Fibroblast of villous mesenchyme (primary cell): ENCODE results near the gene TMEM132D. TPM values are rescaled to one million over a fixed set of nuclear protein-coding genes. Genes with fewer than 3 reads are reported as not detected.

ENCODE experiments used
- DNase-seq: peaks from one replicate; pipeline ENCODE4 v3.0.0-alpha.2; 2010; ENCODE audit warnings: low read depth
- H3K4me3 ChIP-seq: 2 replicates; pipeline ENCODE4 v1.5.1; 2011; ENCODE audit warnings: low read depth, mild to moderate bottlenecking, low read length
- total RNA-seq: library from RNA; depleted of rRNA; stranded (reverse); fragments of >200 nt; gene quantifications from 2 replicates; pipeline ENCODE4 v1.2.3, GENCODE V29; 2012
- TF ChIP-seq, protein P1 (sequence below): IDR thresholded peaks from 2 replicates; pipeline ENCODE4 v1.5.1; 2012; ENCODE audit warnings: low read depth, mild to moderate bottlenecking, low read length; ENCODE audit not compliant: insufficient read depth

TMEM132D gene
- total RNA-seq, 1 donor = not detected

- no peak overlapping the region for H3K4me3 ChIP-seq
- TF ChIP-seq, protein P1, sequence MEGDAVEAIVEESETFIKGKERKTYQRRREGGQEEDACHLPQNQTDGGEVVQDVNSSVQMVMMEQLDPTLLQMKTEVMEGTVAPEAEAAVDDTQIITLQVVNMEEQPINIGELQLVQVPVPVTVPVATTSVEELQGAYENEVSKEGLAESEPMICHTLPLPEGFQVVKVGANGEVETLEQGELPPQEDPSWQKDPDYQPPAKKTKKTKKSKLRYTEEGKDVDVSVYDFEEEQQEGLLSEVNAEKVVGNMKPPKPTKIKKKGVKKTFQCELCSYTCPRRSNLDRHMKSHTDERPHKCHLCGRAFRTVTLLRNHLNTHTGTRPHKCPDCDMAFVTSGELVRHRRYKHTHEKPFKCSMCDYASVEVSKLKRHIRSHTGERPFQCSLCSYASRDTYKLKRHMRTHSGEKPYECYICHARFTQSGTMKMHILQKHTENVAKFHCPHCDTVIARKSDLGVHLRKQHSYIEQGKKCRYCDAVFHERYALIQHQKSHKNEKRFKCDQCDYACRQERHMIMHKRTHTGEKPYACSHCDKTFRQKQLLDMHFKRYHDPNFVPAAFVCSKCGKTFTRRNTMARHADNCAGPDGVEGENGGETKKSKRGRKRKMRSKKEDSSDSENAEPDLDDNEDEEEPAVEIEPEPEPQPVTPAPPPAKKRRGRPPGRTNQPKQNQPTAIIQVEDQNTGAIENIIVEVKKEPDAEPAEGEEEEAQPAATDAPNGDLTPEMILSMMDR = no peak
- no peak for DNase-seq
Measured at GRCh38 chr12:129530984-129531383, 372.8 kb downstream of the TMEM132D start.

GRCh38 chr12:129530517-129530916 is 373.3 kb downstream of the TMEM132D start:
- TF ChIP-seq, protein P1 = no peak
- DNase-seq = no peak

GRCh38 chr12:129527506-129527905 is 376.3 kb downstream of the TMEM132D start:
- DNase-seq = no peak
- TF ChIP-seq, protein P1 = no peak

More at GRCh38 chr12:129530517-129530916, 373.3 kb downstream of the TMEM132D start:
- H3K4me3 ChIP-seq = no peak overlapping the region

GRCh38 chr12:129523621-129524020 is 380.2 kb downstream of the TMEM132D start:
- no peak overlapping the region for H3K4me3 ChIP-seq
- no peak for DNase-seq
- TF ChIP-seq, protein P1 = no peak

More at GRCh38 chr12:129527506-129527905, 376.3 kb downstream of the TMEM132D start:
- no peak overlapping the region for H3K4me3 ChIP-seq

DNA sequence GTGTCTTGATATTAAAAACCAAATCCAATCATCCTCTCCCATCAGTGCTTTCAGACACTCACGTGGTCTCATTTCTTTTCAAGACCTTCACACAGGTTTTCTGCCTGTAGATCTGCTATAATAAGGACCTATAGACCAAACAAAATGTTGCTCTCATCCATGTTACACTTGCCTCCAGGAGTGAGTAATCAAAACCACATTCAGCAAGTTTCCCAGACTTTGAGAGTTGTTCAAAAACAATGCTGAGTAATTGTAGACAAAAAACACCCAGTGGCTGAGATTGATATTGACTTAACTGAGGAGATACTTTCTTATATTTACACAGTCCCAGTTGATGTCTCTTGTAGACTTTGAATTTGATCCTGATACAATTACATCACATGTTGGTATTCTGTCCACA is 383.1 kb downstream of the TMEM132D start:
- TF ChIP-seq, protein P1 = no peak
- DNase-seq = no peak

DNA sequence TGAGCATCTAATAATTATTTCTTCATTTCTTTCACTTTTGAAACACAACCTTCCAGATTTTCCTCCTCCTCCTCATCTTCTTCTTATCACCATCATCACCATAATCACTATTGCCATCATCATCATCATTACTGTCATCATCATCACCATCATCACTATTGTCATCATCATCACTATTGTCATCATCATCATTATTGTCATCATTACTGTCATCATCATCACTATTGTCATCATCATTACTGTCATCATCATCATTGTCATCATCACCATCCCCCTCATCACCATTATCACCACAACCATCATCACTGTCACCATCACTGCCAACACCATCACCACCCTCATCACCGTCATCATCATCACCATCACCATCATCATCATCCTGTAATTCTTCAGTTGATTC is 400.0 kb downstream of the TMEM132D start:
- no peak overlapping the region for H3K4me3 ChIP-seq
- DNase-seq = no peak
- TF ChIP-seq, protein P1 = no peak

More for the DNA sequence above, 383.1 kb downstream of the TMEM132D start:
- H3K4me3 ChIP-seq = no peak overlapping the region

DNA sequence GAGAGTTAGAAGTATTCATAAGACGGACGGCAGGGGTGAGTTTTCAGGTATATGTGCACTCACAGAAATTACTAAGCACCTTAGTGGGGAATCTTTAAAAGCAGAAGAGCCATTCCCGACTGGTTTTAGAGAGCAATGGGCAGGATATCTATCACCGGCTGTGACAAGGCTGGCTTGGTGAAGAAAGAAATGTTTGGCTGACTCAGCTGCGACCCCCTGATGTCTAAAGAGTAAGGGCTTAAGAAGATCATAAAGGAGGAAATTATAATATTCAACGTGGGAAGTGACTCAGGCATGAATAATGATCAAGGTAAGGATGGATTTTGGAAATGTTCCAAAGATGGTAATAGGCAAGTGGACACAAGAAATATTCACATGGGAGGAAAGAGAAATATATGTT is 407.6 kb downstream of the TMEM132D start:
- no peak overlapping the region for H3K4me3 ChIP-seq
- TF ChIP-seq, protein P1 = no peak
- DNase-seq = no peak
